Measurements from ENCODE around the gene ACSM6.

The ACSM6 gene

GRCh38 chr10:95246582-95247051 lies 52.6 kb downstream of the ACSM6 start:
- peak; percentile 12 to 25 for DNase-seq (ENCODE audit: low read depth in 2 of 2)

- DNase-seq (ENCODE audit: low read depth in 2 of 2): no peak
These were observed 53.3 kb downstream of the ACSM6 start for GRCh38 chr10:95247200-95247880.

- no peak for DNase-seq (ENCODE audit: low read depth in 2 of 2)
These were observed 54.0 kb downstream of the ACSM6 start for GRCh38 chr10:95247881-95248583.

- DNase-seq (ENCODE audit: low read depth in 2 of 2): no peak
These were observed 55.0 kb downstream of the ACSM6 start for GRCh38 chr10:95248989-95249388.

- DNase-seq (ENCODE audit: low read depth in 2 of 2): no peak
These were observed 55.4 kb downstream of the ACSM6 start for GRCh38 chr10:95249467-95249866.

GRCh38 chr10:95250856-95251255 lies 56.8 kb downstream of the ACSM6 start:
- no peak for DNase-seq (ENCODE audit: low read depth in 2 of 2)

- DNase-seq (ENCODE audit: low read depth in 2 of 2): no peak
These were observed 59.0 kb downstream of the ACSM6 start for GRCh38 chr10:95253007-95253406.

GRCh38 chr10:95253686-95254085 lies 59.6 kb downstream of the ACSM6 start:
- no peak for DNase-seq (ENCODE audit: low read depth in 2 of 2)

GRCh38 chr10:95254629-95255028 lies 60.6 kb downstream of the ACSM6 start:
- no peak for DNase-seq (ENCODE audit: low read depth in 2 of 2)

- DNase-seq (ENCODE audit: low read depth in 2 of 2): no peak
These were observed 62.2 kb downstream of the ACSM6 start for GRCh38 chr10:95256268-95256667.

- DNase-seq (ENCODE audit: low read depth in 2 of 2): no peak
These were observed 63.8 kb downstream of the ACSM6 start for GRCh38 chr10:95257849-95258248.

- no peak for DNase-seq (ENCODE audit: low read depth in 2 of 2)
These were observed 66.4 kb downstream of the ACSM6 start for GRCh38 chr10:95260397-95260881.

- no peak for DNase-seq (ENCODE audit: low read depth in 2 of 2)
These were observed 67.0 kb downstream of the ACSM6 start for GRCh38 chr10:95260909-95261552.

- DNase-seq (ENCODE audit: low read depth in 2 of 2): no peak
These were observed 67.9 kb downstream of the ACSM6 start for GRCh38 chr10:95261926-95262325.

GRCh38 chr10:95262763-95263518 lies 68.9 kb downstream of the ACSM6 start:
- DNase-seq (ENCODE audit: low read depth in 2 of 2): no peak

- no peak for DNase-seq (ENCODE audit: low read depth in 2 of 2)
These were observed 69.8 kb downstream of the ACSM6 start for GRCh38 chr10:95263864-95264226.

GRCh38 chr10:95264227-95265051 lies 70.4 kb downstream of the ACSM6 start:
- no peak for DNase-seq (ENCODE audit: low read depth in 2 of 2)

- DNase-seq (ENCODE audit: low read depth in 2 of 2): no peak
These were observed 71.5 kb downstream of the ACSM6 start for GRCh38 chr10:95265572-95265971.

GRCh38 chr10:95266674-95267095 lies 72.6 kb downstream of the ACSM6 start:
- DNase-seq (ENCODE audit: low read depth in 2 of 2): no peak

- DNase-seq (ENCODE audit: low read depth in 2 of 2): no peak
These were observed 73.2 kb downstream of the ACSM6 start for GRCh38 chr10:95267251-95267650.

GRCh38 chr10:95268438-95268837 lies 74.4 kb downstream of the ACSM6 start:
- no peak for DNase-seq (ENCODE audit: low read depth in 2 of 2)
